Endothelial cell of hepatic sinusoid (primary cell): ENCODE data around the gene ARF1.
"Not testable (repeated sequence)": the region's sequence is repeated elsewhere in the genome, so short reads cannot be mapped to it uniquely, and the experiment has no call there.

Experiments
- in situ Hi-C: cut with HindIII; loops from 2 replicates; pipeline ENCODE4 v1.10.0; 2017; ENCODE audit warnings: low sequenced_read_pairs

Gene ARF1

GRCh38 chr1:228100822-228101613 is 18.5 kb downstream of the ARF1 start:
- in situ Hi-C loops = no loop called here

GRCh38 chr1:228101614-228101993 is 19.1 kb downstream of the ARF1 start:
- in situ Hi-C loops = no loop called here

- in situ Hi-C loops = no loop called here
Observed at GRCh38 chr1:228101994-228102790, 19.7 kb downstream of the ARF1 start.

GRCh38 chr1:228102791-228103620 is 20.5 kb downstream of the ARF1 start, which contains the start of gene C1orf35:
Gene C1orf35 (minus strand): TSS chr1:228103325. CDS start chr1:228103227, 98 bp downstream.
- in situ Hi-C loops = no loop called here

GRCh38 chr1:228104526-228105269 is 22.2 kb downstream of the ARF1 start:
- in situ Hi-C loops = loop anchor here (5.0 kb wide), 2 partner anchors 63 to 108 kb away; partner anchors contain the start of gene IBA57

- in situ Hi-C loops = loop anchor here (5.0 kb wide), 2 partner anchors 62 to 107 kb away; partner anchors contain the start of gene IBA57
Observed at GRCh38 chr1:228105270-228105995, 22.9 kb downstream of the ARF1 start.

GRCh38 chr1:228105996-228106799 is 23.7 kb downstream of the ARF1 start:
- in situ Hi-C loops = loop anchor here (5.0 kb wide), 2 partner anchors 61 to 106 kb away; partner anchors contain the start of gene IBA57

- in situ Hi-C loops = loop anchor here (5.0 kb wide), 2 partner anchors 61 to 106 kb away; partner anchors contain the start of gene IBA57
Observed at GRCh38 chr1:228106800-228107054, 24.2 kb downstream of the ARF1 start.

- in situ Hi-C loops = loop anchor here (5.0 kb wide), 2 partner anchors 60 to 105 kb away; partner anchors contain the start of gene IBA57
Observed at GRCh38 chr1:228107636-228108035, 25.1 kb downstream of the ARF1 start.

GRCh38 chr1:228108055-228108690 is 25.7 kb downstream of the ARF1 start:
- in situ Hi-C loops = loop anchor here (5.0 kb wide), 2 partner anchors 59 to 104 kb away; partner anchors contain the start of gene IBA57

- in situ Hi-C loops = loop anchor here (5.0 kb wide), 2 partner anchors 59 to 104 kb away; partner anchors contain the start of gene IBA57
Observed at GRCh38 chr1:228108742-228109072, 26.2 kb downstream of the ARF1 start.

- in situ Hi-C loops = loop anchor here (5.0 kb wide), 2 partner anchors 58 to 103 kb away; partner anchors contain the start of gene IBA57
Observed at GRCh38 chr1:228109073-228109961, 26.8 kb downstream of the ARF1 start, which contains the start of gene MRPL55. Gene MRPL55 (minus strand): TSS chr1:228109299. CDS start chr1:228108260, 1,039 bp downstream.

- in situ Hi-C loops = loop anchor here (5.0 kb wide), 2 partner anchors 57 to 102 kb away; partner anchors contain the start of gene IBA57
Observed at GRCh38 chr1:228109962-228110488, 27.5 kb downstream of the ARF1 start.

GRCh38 chr1:228110556-228110955 is 28.0 kb downstream of the ARF1 start:
- in situ Hi-C loops = no loop called here

GRCh38 chr1:228111315-228111714 is 28.8 kb downstream of the ARF1 start:
- in situ Hi-C loops = not testable (repeated sequence)

GRCh38 chr1:228112167-228112566 is 29.7 kb downstream of the ARF1 start:
- in situ Hi-C loops = no loop called here

- in situ Hi-C loops = no loop called here
Observed at GRCh38 chr1:228112617-228113016, 30.1 kb downstream of the ARF1 start.
